HEK293T (cell line): ENCODE measurements around the gene PPP1R2C.

Experiments used
- CTBP1 ChIP-seq: fragments of 450-650 bp; IDR thresholded peaks from 2 replicates; pipeline ENCODE4 v1.6.1; 2016; ENCODE audit warnings: borderline replicate concordance
- ELF4 ChIP-seq: fragments of 450-650 bp; IDR thresholded peaks from 2 replicates; pipeline ENCODE4 v1.6.1; 2017; ENCODE audit warnings: antibody characterized with exemption
- NFRKB ChIP-seq: fragments of 450-650 bp; IDR thresholded peaks from 2 replicates; pipeline ENCODE4 v1.6.1; 2016; ENCODE audit warnings: mild to moderate bottlenecking, moderate library complexity
- SUZ12 ChIP-seq: fragments of 450-650 bp; IDR thresholded peaks from 2 replicates; pipeline ENCODE4 v1.6.1; 2016; ENCODE audit warnings: mild to moderate bottlenecking

GRCh38 chrX:42759881-42760280 lies 18.1 kb downstream of the PPP1R2C start:
- no peak for TF ChIP-seq NFRKB
- no peak for TF ChIP-seq ELF4
- TF ChIP-seq CTBP1, result no peak
- TF ChIP-seq SUZ12, result no peak
